ENCODE measurements around the gene ABCC5.

ABCC5 gene

GRCh38 chr3:183949690-183950089 is 68.0 kb downstream of the ABCC5 start:
- CTCF ChIA-PET, result interaction anchor here (1.2 kb wide), 1 partner anchor 45 kb away, joined by 4 read pairs; no protein-coding TSS in a partner anchor
- no peak for DNase-seq (ENCODE audit: extremely low spot score)
- POLR2A ChIA-PET, result no interaction called here
- TF ChIP-seq CTCF (IDR thresholded peaks at IDR 0.05; ENCODE audit: control extremely low read depth, extremely low read depth, low read depth, missing control alignments), result no peak

GRCh38 chr3:183946037-183946436 is 71.6 kb downstream of the ABCC5 start:
- POLR2A ChIA-PET, result no interaction called here
- CTCF ChIA-PET, result interaction anchor here (1.2 kb wide), 1 partner anchor 304 kb away, joined by 3 read pairs; the partner anchor contains the start of gene EEF1AKMT4
- TF ChIP-seq CTCF (IDR thresholded peaks at IDR 0.05; ENCODE audit: control extremely low read depth, extremely low read depth, low read depth, missing control alignments), result no peak
- no peak for DNase-seq (ENCODE audit: extremely low spot score)

- DNase-seq (ENCODE audit: extremely low spot score), result no peak
- POLR2A ChIA-PET, result no interaction called here
- CTCF ChIA-PET, result interaction anchor here (1.1 to 2.7 kb wide), 4 partner anchors 11 to 305 kb away, joined by 3 to 11 read pairs (median 3); partner anchors contain the start of gene EEF1AKMT4
- no peak for TF ChIP-seq CTCF (IDR thresholded peaks at IDR 0.05; ENCODE audit: control extremely low read depth, extremely low read depth, low read depth, missing control alignments)
Measured at GRCh38 chr3:183944775-183945174, 72.9 kb downstream of the ABCC5 start.

GRCh38 chr3:183943739-183944138 is 73.9 kb downstream of the ABCC5 start:
- ChIA-PET POLR2A (no interaction called here), CTCF (interaction anchor here (1.4 to 2.7 kb wide), 2 partner anchors 10 to 26 kb away, joined by 3 to 11 read pairs; no protein-coding TSS in a partner anchor)
- DNase-seq (ENCODE audit: extremely low spot score), result no peak
- no peak for TF ChIP-seq CTCF (IDR thresholded peaks at IDR 0.05; ENCODE audit: control extremely low read depth, extremely low read depth, low read depth, missing control alignments)

GRCh38 chr3:183941216-183941615 is 76.5 kb downstream of the ABCC5 start:
- CTCF ChIA-PET, result no interaction called here
- POLR2A ChIA-PET, result no interaction called here
- no peak for DNase-seq (ENCODE audit: extremely low spot score)
- no peak for TF ChIP-seq CTCF (IDR thresholded peaks at IDR 0.05; ENCODE audit: control extremely low read depth, extremely low read depth, low read depth, missing control alignments)

- CTCF ChIA-PET, result interaction anchor here (0.7 kb wide), 1 partner anchor 19 kb away, joined by 3 read pairs; no protein-coding TSS in a partner anchor
- no peak for TF ChIP-seq CTCF (IDR thresholded peaks at IDR 0.05; ENCODE audit: control extremely low read depth, extremely low read depth, low read depth, missing control alignments)
- no peak for DNase-seq (ENCODE audit: extremely low spot score)
- POLR2A ChIA-PET, result no interaction called here
Measured at GRCh38 chr3:183937601-183938286, 79.9 kb downstream of the ABCC5 start.
